HG03280 (cell line): ENCODE results near the gene RHBDF2.
"Not testable (repeated sequence)": the region's sequence is repeated elsewhere in the genome, so short reads cannot be mapped to it uniquely, and the experiment has no call there.

ENCODE experiments used
- ATAC-seq: cut with Tn5 transposase; IDR thresholded peaks from one replicate; pipeline ENCODE4 v1.9.1; 2021; ENCODE audit warnings: mild to moderate bottlenecking, moderate library complexity; ENCODE audit not compliant: unreplicated experiment

The RHBDF2 gene

GRCh38 chr17:76538281-76538931 is 37.2 kb upstream of the RHBDF2 start:
- ATAC-seq = no peak

DNA sequence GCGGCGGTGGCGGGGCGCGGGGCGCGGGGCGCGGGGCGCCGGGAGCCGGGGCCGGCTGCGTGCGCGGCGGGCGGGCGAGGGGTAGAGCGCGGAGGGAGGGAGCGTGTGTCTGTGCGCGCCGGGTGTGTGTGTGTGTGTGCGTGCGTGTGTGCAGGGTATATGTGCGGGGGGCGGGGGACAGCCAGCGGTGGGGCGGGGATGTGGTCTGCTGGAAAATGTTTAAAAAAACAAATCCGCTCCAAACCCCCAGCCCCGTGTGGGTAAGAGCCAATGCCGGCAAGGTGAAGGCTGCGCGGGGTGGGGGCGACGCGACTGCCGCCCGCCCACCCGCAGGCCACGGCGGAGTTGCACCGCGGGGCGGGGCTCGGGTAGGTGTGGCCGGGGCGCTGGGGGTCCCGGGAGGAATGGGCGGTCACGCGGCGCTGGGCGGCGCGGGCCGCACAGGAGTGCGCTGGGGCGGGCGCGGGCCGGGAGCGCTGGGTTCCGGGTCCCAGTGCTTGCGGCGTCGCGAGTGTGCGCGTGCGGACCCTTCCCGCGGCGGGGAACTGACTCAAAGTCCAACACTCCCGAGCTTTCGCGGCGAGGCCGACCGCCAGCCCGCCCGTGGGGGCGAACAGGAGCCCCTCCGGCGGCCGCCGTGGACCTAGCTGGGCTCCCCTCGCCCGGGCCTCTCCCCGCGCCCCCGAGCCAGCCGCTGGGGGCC is 36.5 kb upstream of the RHBDF2 start, which contains the start of gene CYGB:
Gene CYGB, minus strand, starts transcription at position 132 of the 703 bp plus-strand sequence. CDS start 167 bp downstream, outside the sequence.
- ATAC-seq = no peak

DNA sequence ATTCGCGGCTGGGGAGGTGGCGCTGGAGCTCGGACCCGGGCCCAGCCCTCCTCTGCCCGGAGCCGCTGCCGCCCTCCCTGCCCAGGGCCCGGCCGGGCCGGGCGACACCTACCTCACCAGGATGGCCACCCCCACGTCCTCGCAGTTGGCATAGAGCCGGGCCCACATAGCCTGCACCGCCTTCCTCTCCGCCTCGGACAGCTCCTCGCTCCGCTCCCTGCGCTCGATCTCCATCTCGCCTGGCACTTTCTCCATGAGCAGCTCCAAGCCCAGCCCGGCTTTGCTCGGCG is 36.0 kb upstream of the RHBDF2 start:
- ATAC-seq = no peak

DNA sequence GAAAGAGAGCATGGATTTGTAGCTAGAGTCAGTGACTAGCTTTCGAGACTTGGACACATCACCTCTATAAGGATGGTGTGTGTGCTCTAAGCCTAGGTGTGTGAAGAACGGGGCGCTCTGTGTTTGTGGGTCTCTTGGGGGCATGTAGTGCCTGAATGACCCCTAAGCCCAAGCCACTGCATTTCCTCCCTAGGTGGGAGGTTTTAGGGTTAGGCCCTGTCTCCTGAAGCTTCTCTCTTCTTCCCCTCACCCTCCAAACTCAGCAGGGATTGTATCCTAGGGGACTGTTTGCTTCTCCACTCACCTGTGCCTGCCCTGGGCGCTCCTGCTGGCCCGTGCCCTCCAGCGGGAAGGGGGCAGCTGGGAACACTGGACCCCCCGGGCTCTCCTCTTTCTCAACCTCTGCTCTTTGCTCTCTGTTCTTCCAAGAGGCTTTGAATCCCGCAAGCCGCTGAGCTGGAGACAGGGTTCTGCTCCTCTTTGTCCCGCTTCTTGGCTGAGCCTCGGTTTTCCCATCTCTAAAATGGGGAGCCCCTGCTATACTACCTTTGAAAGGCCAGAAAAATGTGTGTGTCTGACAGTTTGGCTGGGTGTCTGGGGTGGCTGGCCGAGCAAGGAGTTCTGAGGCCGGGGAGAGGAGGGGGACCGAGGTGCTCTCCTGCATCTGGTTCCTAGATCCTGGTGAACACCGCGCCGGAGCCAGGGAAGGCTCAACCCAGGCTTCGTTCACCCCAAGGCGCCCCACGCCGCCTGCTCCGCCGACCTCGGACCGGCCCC is 35.5 kb upstream of the RHBDF2 start:
- ATAC-seq = no peak

- no peak for ATAC-seq
These were observed 34.7 kb upstream of the RHBDF2 start for GRCh38 chr17:76535788-76536510.

DNA sequence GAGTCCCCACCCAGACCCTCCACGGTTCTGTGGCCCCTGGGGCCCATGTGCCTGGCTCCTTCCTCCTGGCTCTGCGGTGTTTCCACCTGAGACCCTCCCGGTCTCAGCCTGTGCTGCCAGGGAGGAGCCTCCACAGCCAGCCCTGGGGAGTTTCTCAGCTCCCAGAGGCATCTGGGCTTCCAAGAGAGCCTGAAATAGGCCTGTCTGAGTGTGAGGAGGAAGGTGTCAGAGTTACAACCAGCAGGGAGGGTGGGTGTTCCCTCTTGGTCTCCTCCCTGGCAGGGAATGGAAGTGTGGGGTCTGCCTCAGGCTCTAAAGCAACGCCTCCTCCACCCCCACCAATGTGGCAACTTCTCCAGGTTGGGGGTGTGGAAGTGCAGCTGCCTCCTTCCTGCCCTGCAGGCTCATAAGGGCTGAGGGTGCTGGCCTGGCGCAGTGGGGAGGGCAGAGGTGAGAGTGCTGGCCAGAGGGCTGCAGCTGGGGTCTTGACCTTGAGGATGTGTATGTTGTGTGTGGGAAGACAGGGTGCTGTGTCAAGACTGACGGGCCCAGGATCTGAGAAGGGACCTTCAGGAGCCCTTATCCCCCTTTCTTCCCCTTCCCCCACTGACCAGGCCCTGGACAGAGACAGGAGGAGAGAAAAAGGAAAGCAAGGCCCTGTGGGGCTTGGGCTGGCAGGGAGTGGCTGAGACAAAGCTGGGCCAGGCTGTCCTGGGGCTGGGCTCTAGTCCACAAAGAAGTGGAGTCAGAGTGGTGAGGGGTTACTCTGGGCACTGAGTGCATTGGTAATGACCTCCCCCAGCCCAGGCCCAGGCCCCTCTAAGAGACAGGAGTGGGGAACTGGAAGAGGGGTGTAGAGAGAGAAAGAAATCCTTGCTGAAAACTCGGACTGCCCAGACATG is 33.9 kb upstream of the RHBDF2 start:
- no peak for ATAC-seq

DNA sequence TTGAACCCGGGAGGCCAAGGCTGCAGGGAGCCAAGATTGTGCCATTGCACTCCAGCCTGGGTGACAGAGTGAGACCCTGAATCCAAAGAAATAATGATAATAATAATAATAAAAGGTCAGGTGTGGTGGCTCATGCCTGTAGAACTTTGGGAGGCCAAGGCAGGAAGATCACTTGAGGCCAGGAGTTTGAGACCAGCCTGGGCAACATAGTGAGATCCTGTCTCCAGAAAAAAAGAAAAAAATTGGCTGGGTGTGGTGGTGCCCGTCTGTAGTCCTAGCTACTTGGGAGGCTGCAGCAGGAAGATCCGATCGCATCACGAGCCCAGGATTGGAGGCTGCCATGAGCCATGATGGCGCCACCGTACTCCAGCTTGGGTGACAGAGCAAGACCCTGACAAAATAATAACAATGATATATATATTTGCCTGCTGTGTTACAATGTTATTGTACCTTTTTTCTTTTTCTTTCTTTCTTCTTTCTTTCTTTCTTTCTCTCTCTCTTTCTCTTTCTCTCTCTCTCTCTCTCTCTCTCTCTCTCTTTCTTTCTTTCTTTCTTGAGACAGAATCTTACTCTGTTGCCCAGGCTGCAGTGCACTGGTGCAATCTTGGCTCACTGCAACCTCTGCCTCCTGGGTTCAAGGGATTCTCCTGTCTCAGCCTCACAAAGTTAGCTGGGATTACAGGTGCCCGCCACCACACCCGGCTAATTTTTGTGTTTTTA is 32.6 kb upstream of the RHBDF2 start:
- not testable (repeated sequence) for ATAC-seq

- no peak for ATAC-seq
These were observed 30.9 kb upstream of the RHBDF2 start for GRCh38 chr17:76532072-76532651.

GRCh38 chr17:76531486-76532038 is 30.3 kb upstream of the RHBDF2 start:
- no peak for ATAC-seq

DNA sequence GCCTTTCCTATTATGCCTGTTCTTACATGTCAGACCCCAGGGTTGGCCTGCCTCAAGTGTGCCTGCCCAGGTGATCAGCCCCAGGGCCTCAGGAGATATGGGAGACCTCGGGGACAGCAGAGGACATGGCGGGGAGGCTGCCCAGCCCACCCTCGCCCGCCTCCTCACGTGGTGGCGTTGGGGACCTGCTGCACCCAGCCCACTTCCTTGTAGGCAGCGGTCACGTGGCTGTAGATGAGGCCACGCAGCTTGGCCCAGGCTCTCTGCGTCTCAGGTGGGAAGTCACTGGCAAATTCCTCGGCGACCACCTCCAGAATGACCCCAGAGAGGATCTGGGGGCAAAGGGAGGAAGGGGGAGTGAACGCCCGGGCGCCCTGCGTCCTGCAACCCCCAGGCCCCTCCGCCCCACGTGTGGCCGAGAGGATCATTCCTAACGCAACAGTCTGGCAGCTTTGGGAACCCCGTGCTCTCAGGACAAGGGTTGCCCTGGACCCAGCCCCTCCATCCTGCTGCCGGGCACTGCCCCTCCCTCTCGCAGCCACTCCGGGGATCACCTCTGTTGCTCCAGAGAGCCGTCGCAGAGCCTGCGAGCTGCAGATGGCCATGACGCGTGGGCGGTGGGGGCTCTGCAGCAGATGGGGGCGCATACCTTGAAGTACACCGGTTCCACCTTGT is 29.7 kb upstream of the RHBDF2 start:
- ATAC-seq = no peak

- ATAC-seq = no peak
These were observed 29.0 kb upstream of the RHBDF2 start for GRCh38 chr17:76530095-76530723.

GRCh38 chr17:76529224-76530094 is 28.2 kb upstream of the RHBDF2 start:
- no peak for ATAC-seq

DNA sequence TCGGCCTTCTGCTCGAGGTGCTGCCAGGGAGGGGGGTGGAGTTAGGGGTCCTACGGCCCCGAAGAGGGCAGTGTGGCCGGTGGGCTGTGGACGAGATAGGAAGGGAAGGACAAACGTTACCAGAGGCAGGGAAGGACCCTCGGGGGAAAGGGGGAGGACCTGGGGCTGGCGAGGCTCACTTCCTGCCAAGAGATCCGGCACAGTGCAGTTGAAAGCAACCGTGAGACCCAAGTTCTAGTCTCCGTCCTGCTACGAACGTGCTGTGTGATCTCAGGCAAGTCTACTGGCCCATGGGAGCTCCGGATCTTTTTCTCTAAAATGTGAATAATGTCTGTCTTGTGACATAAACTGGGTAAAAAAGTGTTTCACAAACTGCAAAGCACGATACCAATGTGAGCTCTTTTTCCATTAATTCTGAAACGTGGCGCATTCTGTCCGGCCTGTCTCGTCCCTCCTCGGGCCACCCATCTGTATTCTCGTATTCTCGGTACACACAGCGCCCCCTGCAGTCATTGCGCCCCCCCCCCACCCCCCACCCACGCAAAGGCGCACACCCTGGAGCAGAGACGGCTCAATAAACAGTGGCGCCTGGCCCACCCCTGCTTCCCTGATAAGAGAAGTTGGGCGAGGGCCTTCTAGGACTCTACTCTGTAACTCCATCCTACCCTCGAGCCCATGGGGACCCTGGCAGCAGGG is 27.5 kb upstream of the RHBDF2 start:
- no peak for ATAC-seq

- peak; percentile 34 for ATAC-seq
These were observed 26.9 kb upstream of the RHBDF2 start for GRCh38 chr17:76528156-76528527.

DNA sequence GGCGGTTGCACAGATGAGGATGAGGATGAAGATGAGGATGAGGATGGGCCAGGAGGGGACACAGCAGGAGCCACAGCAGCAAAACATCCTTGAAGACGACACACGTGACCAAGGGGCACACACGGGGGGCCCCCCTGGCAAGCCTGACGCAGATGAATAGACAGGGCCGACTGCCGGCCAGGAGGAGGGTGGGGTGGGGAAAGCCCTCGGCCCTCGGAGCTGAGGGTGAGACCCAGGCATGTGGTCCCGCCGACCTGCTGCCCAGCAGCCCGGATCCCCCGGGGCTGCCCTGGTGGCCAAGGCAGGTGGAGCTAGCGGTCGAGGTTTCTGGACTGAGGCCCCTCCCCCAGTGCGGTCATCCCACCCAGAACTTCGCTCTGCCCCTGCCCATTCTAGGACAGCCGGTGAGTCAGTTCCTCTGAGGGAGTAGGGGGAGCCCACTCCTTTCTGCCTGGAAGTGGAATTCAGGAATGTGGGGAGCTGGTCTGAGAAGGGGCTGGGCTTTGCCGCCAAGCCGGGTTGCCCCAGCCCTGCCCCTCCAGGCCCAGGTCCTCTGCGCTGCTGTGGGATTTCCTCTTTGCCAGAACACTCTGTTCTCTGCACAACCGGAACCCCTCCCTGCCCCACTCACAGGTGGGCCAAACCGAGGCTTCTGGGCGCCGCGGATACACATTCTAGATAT is 26.3 kb upstream of the RHBDF2 start:
- ATAC-seq = peak; percentile 43

DNA sequence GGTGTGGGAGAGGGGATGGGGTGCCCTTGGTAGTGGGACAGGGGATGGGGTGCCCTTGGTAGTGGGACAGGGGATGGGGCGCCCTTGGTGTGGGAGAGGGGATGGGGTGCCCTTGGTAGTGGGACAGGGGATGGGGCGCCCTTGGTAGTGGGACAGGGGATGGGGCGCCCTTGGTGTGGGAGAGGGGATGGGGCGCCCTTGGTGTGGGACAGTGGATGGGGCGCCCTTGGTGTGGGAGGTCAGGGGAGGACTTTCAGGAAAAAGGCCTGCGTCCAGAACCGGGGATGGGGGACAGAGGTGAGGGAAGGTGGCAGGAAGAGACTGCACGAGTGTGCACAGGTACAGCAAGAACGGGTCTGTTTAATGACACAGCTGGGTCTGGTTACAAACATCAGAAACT is 25.8 kb upstream of the RHBDF2 start:
- not testable (repeated sequence) for ATAC-seq
